GM18868 (cell line): ENCODE results near the gene FAM107B.

Experiments
- ATAC-seq: cut with Tn5 transposase; IDR thresholded peaks from one replicate; pipeline ENCODE4 v1.9.1; 2021; ENCODE audit warnings: mild to moderate bottlenecking, moderate library complexity; ENCODE audit not compliant: unreplicated experiment

Gene FAM107B

GRCh38 chr10:14585287-14586193 lies 189.2 kb downstream of the FAM107B start:
- no peak for ATAC-seq

- ATAC-seq, result no peak
Observed at GRCh38 chr10:14584661-14585060, 190.0 kb downstream of the FAM107B start.

- no peak for ATAC-seq
Observed at GRCh38 chr10:14583967-14584366, 190.7 kb downstream of the FAM107B start.

GRCh38 chr10:14583252-14583651 lies 191.4 kb downstream of the FAM107B start:
- ATAC-seq, result no peak

DNA sequence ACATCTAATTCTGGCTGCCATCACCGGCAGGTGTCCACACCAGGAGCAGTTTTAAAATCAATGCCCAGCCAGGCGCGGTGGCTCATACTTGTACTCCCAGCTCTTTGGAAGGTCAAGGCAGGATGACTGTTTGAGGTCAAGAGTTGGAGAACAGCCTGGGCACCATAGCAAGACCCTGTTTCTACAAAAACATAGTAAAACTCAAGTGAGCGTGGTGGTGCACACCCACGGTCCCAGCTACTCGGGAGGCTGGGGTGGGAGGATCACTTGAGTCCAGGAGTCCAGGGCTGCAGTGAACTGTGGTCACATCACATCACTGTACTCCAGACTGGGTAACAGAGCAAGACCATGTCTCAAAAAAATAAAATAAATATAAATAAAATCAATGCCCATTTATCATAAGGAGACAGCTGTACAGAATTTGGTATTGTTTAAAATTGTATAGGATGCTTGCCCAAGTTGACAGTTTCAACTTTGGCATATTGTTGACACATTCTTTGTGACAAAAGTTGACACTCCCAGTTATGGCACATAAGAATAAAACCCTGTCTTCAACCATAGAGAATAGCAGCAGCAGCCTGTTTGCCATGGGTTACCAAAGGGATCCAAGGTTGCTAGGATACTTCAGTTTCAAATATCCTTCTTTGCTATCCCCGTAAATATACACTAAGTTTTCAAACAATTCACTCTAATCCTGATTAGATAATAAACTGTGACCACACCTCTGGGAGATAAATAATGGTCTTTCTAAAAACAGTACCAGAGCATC lies 193.0 kb downstream of the FAM107B start:
- no peak for ATAC-seq

DNA sequence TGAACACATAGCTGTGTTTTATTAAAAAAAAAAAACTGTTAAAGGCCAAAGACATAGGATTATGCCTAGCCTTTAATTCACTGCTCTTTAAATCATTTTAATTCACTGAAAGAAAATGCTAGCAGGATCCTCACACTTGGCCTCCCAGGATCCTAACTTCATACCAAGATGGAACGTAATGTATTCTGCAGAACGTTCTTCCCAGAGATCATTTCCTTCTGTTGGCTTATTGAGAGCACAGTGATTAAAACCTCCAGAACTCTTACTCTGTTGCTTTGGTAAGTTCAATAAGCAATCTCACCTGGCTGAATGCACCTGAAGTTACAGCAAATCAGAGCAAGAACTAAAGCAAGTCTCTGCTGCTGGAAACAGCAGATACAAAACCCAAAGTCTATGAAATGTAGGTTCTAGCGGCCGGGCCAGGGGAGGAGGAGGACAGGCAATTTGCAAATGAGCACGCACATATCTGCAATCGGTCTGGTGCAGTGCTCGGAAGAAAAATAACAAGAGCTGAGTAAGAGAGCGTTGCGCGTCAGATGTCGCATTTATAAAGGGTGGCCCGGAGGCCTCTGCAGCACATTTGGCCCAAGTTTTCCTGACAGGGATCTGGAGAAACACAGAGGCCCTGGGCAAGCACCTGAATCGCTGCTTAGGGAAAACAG lies 193.9 kb downstream of the FAM107B start:
- no peak for ATAC-seq

DNA sequence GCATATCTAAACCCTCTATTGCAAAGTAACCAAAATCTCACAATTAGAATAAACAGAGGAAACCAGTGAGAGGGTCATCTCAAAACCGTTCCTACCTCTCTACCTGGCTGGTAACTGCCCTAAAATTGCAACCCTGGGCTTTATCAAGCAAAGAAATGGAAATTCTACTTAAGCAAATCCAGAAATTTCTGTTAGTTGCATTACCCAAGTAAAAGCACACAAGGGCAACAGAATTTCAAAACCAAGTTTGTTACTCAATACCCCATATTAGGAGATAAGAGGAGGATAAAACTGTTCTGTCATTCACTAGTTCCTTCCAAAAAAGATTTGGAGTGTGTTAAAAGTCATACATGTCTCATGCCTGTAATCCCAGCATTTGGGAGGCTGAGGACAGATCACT lies 195.3 kb downstream of the FAM107B start:
- no peak for ATAC-seq

DNA sequence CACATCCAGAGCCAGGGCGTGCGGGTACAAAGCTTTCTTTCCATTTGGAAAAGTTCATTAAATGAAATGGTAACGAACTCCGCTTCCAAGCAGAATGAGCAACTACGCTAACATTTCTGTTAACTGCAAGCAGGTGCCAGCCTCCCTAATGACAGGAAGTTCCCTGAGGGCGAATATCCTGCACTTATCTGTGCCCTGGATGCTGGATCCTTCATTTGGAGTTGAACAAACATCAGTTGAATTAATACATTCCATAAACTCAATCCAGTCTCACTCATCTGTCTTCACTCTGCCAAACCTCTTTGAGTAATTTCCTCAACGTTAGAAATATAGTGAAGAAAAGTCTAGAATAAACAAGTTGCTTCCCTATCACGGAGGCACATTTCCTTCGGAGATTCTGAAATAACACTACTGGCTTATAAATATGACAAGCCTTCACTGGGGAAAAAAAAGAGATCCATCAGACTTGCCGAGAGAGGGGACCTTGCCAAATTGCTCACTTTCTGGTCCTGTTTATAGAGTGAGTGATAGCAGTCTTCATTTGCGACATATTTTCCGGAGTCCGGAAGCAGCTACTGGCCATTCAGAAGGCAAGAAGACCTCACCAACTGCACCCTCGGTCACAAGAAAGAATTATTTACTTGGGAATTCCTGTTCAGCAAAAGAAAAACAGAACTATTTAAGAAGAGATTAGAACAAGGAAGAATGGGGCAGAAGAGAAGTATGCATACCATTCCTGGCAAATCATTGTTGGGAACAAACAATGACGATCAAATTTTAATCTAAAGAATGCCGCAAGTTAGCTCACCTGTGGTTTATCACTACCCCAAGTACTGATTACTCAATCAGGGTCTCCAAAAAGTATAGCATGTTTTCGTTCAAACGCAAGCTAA lies 196.4 kb downstream of the FAM107B start:
- no peak for ATAC-seq

DNA sequence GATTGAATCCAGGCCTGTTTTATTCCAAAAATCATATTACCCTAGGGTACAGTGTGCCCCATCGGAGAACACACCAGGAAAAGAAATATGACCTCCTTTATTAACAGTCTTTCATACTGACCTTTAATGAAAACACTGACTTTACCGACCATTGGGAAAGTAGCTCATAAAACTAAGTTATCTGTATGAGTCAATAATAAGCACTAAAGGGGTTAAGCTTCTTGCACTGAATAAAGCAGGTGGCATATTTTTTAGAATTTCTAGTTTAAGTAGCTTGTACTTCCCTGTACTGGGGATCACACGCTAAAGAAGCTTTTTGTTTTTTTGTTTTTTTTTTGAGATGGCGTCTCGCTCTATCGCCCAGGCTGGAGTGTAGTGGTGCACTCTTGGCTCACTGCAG lies 199.8 kb downstream of the FAM107B start:
- no peak for ATAC-seq

GRCh38 chr10:14574291-14574690 lies 200.4 kb downstream of the FAM107B start:
- no peak for ATAC-seq

- no peak for ATAC-seq
Observed at GRCh38 chr10:14573666-14574261, 200.9 kb downstream of the FAM107B start.

GRCh38 chr10:14572811-14573210 lies 201.9 kb downstream of the FAM107B start:
- ATAC-seq, result no peak

DNA sequence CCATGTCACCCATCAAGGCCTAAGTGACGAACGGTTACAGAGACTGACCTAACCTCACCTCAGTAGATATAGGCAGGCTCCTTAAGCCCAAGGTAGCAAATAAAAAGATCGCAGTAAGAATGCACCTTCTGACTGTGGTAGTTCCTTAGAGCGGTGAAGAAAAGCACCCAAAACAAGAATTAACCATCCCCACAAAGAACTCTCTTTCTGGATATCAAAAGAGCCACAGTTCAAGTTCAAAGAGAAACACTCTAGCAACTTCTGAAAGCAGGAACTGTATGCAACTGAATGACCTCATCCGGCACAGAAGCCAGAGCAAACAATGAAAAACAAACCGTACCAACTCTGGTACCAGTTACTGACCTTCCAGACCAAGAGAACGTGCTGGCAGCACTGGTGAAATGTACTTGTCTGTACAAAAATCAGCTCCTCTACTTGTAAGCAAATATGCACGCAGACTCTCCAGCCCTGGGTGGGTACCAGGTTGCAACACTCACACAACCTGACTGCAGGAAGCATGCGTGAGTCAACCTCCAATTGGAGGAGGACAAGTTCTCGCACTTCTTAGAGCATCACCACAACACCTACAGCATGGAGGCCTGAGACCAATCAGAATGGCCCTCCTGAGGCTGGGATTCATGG lies 202.7 kb downstream of the FAM107B start:
- ATAC-seq, result peak; percentile 83

DNA sequence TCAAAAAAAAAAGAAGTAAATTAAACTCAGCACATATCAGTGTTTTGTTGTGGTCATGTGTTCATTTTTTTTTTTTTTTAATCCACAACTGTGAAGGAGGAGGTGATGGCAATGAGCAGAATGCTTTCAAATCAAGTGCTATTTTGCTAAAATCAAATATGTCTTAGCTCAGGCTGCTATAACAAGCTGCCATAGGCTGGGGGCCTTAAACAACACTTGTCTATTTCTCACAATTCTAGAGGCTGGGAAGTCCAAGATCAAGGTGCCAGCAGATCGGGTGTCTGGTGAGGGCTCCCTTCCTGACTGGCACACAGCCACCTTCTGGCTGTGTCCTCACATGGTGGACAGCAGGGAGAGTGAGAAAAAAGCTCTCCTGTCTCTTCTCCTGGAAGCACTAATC lies 203.9 kb downstream of the FAM107B start:
- ATAC-seq, result no peak

DNA sequence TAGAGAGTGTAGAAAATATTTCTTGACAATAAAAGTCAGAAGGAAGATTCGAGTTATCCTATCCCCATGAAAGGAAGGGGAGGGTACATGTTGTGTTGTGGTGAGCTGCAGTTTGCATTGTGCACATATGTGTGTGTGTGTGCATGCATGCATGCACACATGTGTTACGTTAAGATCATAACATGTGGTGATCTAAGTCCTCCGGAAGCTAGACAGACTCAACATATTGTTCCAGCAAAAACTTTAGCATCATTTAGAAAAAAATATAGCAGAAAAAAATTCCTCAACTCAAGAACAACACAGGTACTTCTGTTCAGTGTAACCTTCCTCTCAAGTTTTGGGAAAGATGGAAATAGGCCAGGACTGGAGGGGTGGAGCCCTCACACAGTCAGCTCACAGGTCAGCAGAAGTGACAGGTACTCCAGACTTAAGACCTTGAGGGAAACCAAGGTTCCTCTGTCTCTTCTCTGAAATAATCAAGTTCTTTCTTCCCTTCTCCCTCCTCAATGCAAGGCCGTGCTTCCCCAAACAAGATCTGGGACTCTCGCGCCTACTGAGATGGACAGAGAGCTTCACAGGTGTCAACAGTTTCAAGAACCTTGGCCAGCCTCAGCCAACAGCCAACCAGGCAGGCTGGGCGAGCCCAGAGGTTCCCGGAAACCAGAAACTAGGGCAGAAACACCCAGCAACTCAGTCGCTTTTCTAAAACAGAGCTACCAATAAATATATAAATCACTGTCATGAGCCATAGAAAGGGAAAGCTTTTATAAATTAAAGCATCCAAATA lies 205.2 kb downstream of the FAM107B start:
- ATAC-seq, result no peak

DNA sequence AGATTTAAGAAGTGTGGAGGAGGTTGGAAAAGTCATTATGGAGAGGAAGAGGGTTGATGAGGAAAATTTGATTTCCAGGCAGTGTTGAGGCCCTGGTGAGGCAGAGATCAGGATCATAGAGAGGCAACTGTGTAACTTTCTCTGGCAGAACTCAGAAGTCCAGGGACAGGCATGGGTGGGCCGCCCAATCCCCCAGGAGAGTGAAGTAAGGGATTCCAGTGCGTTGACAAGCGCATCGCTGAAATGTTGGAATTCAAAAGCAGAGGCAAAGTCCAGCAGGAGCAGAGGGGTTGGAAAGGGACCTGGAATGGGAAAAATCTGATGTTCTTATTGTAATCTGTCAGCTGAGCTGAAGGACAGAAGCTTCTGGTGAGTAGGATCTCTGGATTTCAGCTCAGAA lies 207.3 kb downstream of the FAM107B start:
- no peak for ATAC-seq

DNA sequence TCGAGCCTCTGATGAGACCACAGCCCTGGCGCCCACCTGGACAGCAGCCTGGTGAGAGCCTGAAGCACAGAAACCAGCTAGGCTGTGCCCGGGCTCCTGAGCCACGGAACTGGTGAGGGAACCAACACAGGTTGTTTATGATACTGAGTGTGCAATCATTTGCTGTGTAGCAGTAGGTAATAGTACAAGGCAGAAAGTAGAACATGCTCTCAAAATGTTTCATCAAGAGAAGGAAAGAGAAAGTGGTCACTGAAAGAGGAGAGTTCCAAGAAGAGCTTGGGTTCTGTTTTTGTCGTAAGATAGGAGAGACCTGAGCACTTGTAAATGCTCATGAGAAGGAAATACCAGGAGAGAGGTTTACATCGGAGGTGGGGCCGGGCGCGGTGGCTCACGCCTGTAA lies 208.2 kb downstream of the FAM107B start:
- ATAC-seq, result no peak

DNA sequence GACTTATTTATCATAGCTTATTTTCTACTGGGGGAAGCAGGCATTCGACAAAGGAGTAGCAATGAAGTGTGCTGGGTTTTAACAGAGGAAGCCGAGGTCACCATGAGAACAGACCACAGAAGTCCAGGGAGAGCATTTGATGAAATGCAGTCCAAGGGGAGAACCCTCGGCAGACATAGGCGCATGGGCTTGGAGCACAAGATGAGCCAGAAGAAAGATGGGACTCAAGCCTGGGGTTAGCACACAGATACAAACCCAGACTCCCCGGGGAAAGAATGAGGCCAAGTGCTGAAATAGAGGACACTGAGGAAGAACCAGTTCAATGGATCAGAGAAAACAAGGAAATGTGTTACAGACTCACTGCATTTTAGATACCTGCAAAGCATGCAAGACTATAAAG lies 209.5 kb downstream of the FAM107B start:
- ATAC-seq, result no peak

DNA sequence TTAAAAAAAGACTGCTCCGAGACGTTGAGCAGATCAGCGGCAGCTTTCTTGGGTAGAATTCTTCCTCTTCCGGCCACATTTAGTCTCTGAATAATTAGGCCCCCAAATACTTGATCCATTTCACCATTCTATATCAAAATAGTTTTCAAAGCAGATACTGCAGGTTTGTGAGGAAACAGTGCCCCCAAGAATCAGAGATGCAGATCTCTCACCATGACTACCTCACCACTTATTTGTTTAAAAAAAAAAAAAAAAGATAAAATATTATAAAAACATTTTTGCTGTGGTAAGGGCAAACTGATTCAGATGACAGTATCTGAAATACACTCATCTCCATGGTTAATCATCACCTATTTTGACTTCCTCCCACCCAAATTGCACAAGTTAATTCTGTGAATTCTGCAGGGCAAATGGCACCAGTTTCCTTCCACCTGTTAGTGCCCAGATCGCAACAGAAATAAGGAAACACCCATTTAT lies 210.4 kb downstream of the FAM107B start:
- no peak for ATAC-seq
